ENCODE measurements around the gene ELL2. TPM values are rescaled to one million over a fixed set of nuclear protein-coding genes. Genes with fewer than 3 reads are reported as not detected.

The ELL2 gene
- total RNA-seq, 1 donor from 2014 or later = 124 TPM

DNA sequence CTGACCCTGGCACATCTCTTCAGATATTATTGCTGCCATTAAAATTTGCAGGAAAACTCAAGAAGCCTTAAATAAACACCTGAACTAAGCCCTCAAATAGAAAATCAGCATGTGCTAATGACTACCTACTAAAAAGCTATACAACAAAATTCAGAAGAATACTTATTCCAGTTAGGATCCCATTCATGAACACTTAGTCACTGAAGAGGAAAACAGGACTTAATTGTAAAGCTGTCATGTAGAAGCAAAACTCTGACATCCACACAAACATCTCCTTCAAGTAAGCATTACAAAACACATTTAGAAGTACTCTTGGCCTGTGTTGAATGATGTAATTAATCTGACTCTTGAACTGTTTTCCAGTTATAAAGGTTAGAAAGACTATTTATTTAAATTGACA lies 19.9 kb downstream of the ELL2 start:
- Mint-ChIP-seq H3K27me3 (no peaks in the 10 kb centered on the region), H3K36me3 (ENCODE audit: insufficient read depth) (peaks cover 17% of the 10 kb centered on the region), H3K9me3 (ENCODE audit: low read depth) (no peaks in the 10 kb centered on the region), H3K27ac (peak overlapping the region; percentile 73), H3K4me1 (ENCODE audit: low read depth) (peaks cover 68% of the 10 kb centered on the region), H3K4me3 (ENCODE audit: low read depth) (no peak overlapping the region)
- TF ChIP-seq CTCF (IDR thresholded peaks at IDR 0.05; ENCODE audit: unreplicated experiment) = no peak
- no peak for DNase-seq (ENCODE audit: low spot score, unreplicated experiment)

- no peak for TF ChIP-seq CTCF (IDR thresholded peaks at IDR 0.05; ENCODE audit: unreplicated experiment)
- Mint-ChIP-seq H3K4me3 (ENCODE audit: low read depth) (no peak overlapping the region), H3K27me3 (no peaks in the 10 kb centered on the region), H3K4me1 (ENCODE audit: low read depth) (peaks cover 68% of the 10 kb centered on the region), H3K36me3 (ENCODE audit: insufficient read depth) (peaks cover 15% of the 10 kb centered on the region), H3K9me3 (ENCODE audit: low read depth) (no peaks in the 10 kb centered on the region), H3K27ac (peak overlapping the region; percentile 79)
- no peak for DNase-seq (ENCODE audit: low spot score, unreplicated experiment)
These were observed 20.6 kb downstream of the ELL2 start for GRCh38 chr5:95940758-95941682.

DNA sequence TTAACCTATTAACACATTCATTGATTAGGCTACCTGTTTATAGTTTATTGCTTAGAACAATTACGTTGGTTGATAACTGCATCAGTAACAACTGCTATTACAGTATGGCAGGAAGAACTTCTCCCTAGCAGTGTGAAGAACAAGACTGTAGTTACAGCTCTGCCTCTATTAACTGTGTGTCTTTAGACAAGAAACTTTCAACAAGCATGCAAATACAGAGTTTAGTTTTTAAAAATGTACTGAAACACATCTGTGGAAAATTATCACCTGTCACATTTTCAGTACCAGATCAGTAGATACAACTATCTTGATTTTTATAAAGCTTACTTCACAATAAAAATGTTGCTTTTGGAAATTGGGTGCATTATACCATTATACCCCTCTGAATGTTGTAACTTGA lies 22.2 kb downstream of the ELL2 start:
- Mint-ChIP-seq H3K27me3 (no peaks in the 10 kb centered on the region), H3K27ac (peak overlapping the region; percentile 85), H3K9me3 (ENCODE audit: low read depth) (no peaks in the 10 kb centered on the region), H3K36me3 (ENCODE audit: insufficient read depth) (peaks cover 13% of the 10 kb centered on the region), H3K4me3 (ENCODE audit: low read depth) (no peak overlapping the region), H3K4me1 (ENCODE audit: low read depth) (peaks cover 65% of the 10 kb centered on the region)
- DNase-seq (ENCODE audit: low spot score, unreplicated experiment) = no peak
- no peak for TF ChIP-seq CTCF (IDR thresholded peaks at IDR 0.05; ENCODE audit: unreplicated experiment)

GRCh38 chr5:95938766-95939165 lies 22.9 kb downstream of the ELL2 start:
- Mint-ChIP-seq H3K27ac (no peak overlapping the region), H3K27me3 (no peaks in the 10 kb centered on the region), H3K9me3 (ENCODE audit: low read depth) (no peaks in the 10 kb centered on the region), H3K4me1 (ENCODE audit: low read depth) (peaks cover 68% of the 10 kb centered on the region), H3K4me3 (ENCODE audit: low read depth) (no peak overlapping the region), H3K36me3 (ENCODE audit: insufficient read depth) (peaks cover 11% of the 10 kb centered on the region)
- no peak for DNase-seq (ENCODE audit: low spot score, unreplicated experiment)
- TF ChIP-seq CTCF (IDR thresholded peaks at IDR 0.05; ENCODE audit: unreplicated experiment) = no peak

DNA sequence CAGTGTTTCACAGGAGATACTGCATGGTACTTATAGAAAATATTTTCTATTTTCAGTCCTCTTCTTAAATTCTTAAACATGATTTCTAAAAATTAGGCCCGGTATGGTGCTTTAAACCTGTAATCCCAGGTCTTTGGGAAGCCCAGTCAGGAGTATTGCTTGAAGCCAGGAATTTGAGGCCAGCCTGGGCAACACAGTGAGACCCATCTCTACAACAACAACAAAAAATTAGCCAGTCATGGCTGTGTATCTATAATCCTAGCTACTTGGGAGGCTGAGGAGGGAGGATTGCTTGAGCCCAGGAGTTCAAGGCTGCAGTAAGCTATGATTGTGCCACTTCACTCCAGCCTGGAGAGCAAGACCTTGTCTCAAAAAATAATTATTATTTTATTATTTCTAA lies 23.3 kb downstream of the ELL2 start:
- Mint-ChIP-seq H3K4me3 (ENCODE audit: low read depth) (no peak overlapping the region), H3K9me3 (ENCODE audit: low read depth) (no peaks in the 10 kb centered on the region), H3K36me3 (ENCODE audit: insufficient read depth) (peaks cover 11% of the 10 kb centered on the region), H3K27ac (peak overlapping the region; percentile 86), H3K4me1 (ENCODE audit: low read depth) (peaks cover 71% of the 10 kb centered on the region), H3K27me3 (no peaks in the 10 kb centered on the region)
- no peak for TF ChIP-seq CTCF (IDR thresholded peaks at IDR 0.05; ENCODE audit: unreplicated experiment)
- DNase-seq (ENCODE audit: low spot score, unreplicated experiment) = no peak

All from progenitor cell of endocrine pancreas (in vitro differentiated cells).